HepG2 (cell line): ENCODE data around the gene MYO18A. TPM values are rescaled to one million over a fixed set of nuclear protein-coding genes. Genes with fewer than 3 reads are reported as not detected.

Source experiments
- BRCA1 ChIP-seq: sonication (generic); formaldehyde crosslinking; IDR thresholded peaks from 2 replicates; pipeline ENCODE4 v1.4.0; 2020; ENCODE audit warnings: missing genetic modification reagents
- CHD2 ChIP-seq: IDR thresholded peaks from 2 replicates; pipeline ENCODE4 v1.6.1; 2011; ENCODE audit warnings: low read depth, low read length, improper control_type of control experiment
- FOXC1 ChIP-seq: sonication (generic); formaldehyde crosslinking; IDR thresholded peaks from 2 replicates; pipeline ENCODE4 v1.8.0; 2022; ENCODE audit warnings: mild to moderate bottlenecking, missing genetic modification reagents, borderline replicate concordance
- HIVEP1 ChIP-seq: sonication (generic); formaldehyde crosslinking; IDR thresholded peaks from 2 replicates; pipeline ENCODE4 v1.4.0; 2020; ENCODE audit warnings: mild to moderate bottlenecking, missing genetic modification reagents
- HMGA1 ChIP-seq: sonication (generic); formaldehyde crosslinking; conservative IDR thresholded peaks from 2 replicates; pipeline ENCODE4 v1.4.0; 2020; ENCODE audit warnings: missing genetic modification reagents
- KDM2A ChIP-seq: sonication (generic); formaldehyde crosslinking; IDR thresholded peaks from 2 replicates; pipeline ENCODE4 v1.4.0; 2020; ENCODE audit warnings: low read depth, missing genetic modification reagents, borderline replicate concordance
- KLF6 ChIP-seq: IDR thresholded peaks from 2 replicates; pipeline ENCODE4 v1.8.0; 2016; ENCODE audit warnings: missing biosample characterization, missing genetic modification reagents
- RAD51 ChIP-seq: fragments of 450-650 bp; IDR thresholded peaks from 2 replicates; pipeline ENCODE4 v1.6.1; 2016; ENCODE audit warnings: borderline replicate concordance
- U2AF2 ChIP-seq: fragments of 200-400 bp; formaldehyde crosslinking; IDR thresholded peaks from 2 replicates; pipeline ENCODE4 v1.6.1; 2017; ENCODE audit warnings: low read depth, mild to moderate bottlenecking, low read length
- ZBTB42 ChIP-seq: sonication (generic); formaldehyde crosslinking; IDR thresholded peaks from 2 replicates; pipeline ENCODE4 v1.5.0; 2020; ENCODE audit warnings: mild to moderate bottlenecking, missing genetic modification reagents
- ZNF367 ChIP-seq: sonication (generic); formaldehyde crosslinking; IDR thresholded peaks from 2 replicates; pipeline ENCODE4 v1.4.0; 2020; ENCODE audit warnings: missing genetic modification reagents, borderline replicate concordance
- ZNF496 ChIP-seq: sonication (generic); formaldehyde crosslinking; IDR thresholded peaks from 2 replicates; pipeline ENCODE4 v1.8.1; 2023; ENCODE audit warnings: mild to moderate bottlenecking, moderate library complexity, missing genetic modification reagents; ENCODE audit not compliant: insufficient replicate concordance
- ZNF552 ChIP-seq: sonication (generic); formaldehyde crosslinking; IDR thresholded peaks from 2 replicates; pipeline ENCODE4 v1.9.0; 2022; ENCODE audit warnings: missing genetic modification reagents, mild to moderate bottlenecking, borderline replicate concordance
- ZNF607 ChIP-seq: sonication (generic); formaldehyde crosslinking; IDR thresholded peaks from 2 replicates; pipeline ENCODE4 v1.5.1; 2020; ENCODE audit warnings: missing genetic modification reagents, mild to moderate bottlenecking, borderline replicate concordance
- ZNF616 ChIP-seq: sonication (generic); formaldehyde crosslinking; IDR thresholded peaks from 2 replicates; pipeline ENCODE4 v1.5.0; 2020; ENCODE audit warnings: low read depth, mild to moderate bottlenecking, missing genetic modification reagents
- polyA plus RNA-seq, 8 experiments: library from polyadenylated mRNA; depleted of rRNA in 3 of 8; stranded (reverse) in 7 of 8; unstranded in 1 of 8; fragments of >200 nt; fragmentation: Illumina TruSeq in 4 of 8; extraction: Trizol in 4 of 8; gene quantifications; 2 replicates each; pipeline versions ENCODE4 v1.2.1 to v1.2.3, GENCODE V29; 2011 to 2016; ENCODE audit warnings: low read depth in 4 of 8, missing spikeins in 1 of 8, mixed read lengths in 1 of 8; ENCODE audit not compliant: insufficient read depth in 1 of 8
- total RNA-seq, 5 experiments: library from RNA; depleted of rRNA; stranded (reverse); fragments of >200 nt; fragmentation: Illumina TruSeq; extraction: Trizol; gene quantifications; 2 replicates each; pipeline ENCODE4 v1.2.3, GENCODE V29; 2016; ENCODE audit warnings: low read depth in 1 of 5
- TF ChIP-seq, protein P1 (sequence below): sonication (generic); formaldehyde crosslinking; IDR thresholded peaks from 2 replicates; pipeline ENCODE4 v1.4.0; 2020; ENCODE audit warnings: missing genetic modification reagents, borderline replicate concordance
- TF ChIP-seq, protein P2 (sequence below): sonication (generic); formaldehyde crosslinking; IDR thresholded peaks from 2 replicates; pipeline ENCODE4 v1.4.0; 2020; ENCODE audit warnings: missing genetic modification reagents, mild to moderate bottlenecking, borderline replicate concordance
- TF ChIP-seq, protein P3 (sequence below): sonication (generic); formaldehyde crosslinking; IDR thresholded peaks from 2 replicates; pipeline ENCODE4 v1.5.1; 2020; ENCODE audit warnings: mild to moderate bottlenecking, missing genetic modification reagents, borderline replicate concordance
- TF ChIP-seq, protein P4 (sequence below): sonication (generic); formaldehyde crosslinking; IDR thresholded peaks from 2 replicates; pipeline ENCODE4 v1.4.0; 2020; ENCODE audit warnings: low read depth, mild to moderate bottlenecking, missing genetic modification reagents

The MYO18A gene
- total and polyA plus RNA-seq, 2 of the 13 experiments (the other 11 are each of a cell fraction or from before 2014, with no cell fraction given) = 16.8 to 24.8 TPM

DNA sequence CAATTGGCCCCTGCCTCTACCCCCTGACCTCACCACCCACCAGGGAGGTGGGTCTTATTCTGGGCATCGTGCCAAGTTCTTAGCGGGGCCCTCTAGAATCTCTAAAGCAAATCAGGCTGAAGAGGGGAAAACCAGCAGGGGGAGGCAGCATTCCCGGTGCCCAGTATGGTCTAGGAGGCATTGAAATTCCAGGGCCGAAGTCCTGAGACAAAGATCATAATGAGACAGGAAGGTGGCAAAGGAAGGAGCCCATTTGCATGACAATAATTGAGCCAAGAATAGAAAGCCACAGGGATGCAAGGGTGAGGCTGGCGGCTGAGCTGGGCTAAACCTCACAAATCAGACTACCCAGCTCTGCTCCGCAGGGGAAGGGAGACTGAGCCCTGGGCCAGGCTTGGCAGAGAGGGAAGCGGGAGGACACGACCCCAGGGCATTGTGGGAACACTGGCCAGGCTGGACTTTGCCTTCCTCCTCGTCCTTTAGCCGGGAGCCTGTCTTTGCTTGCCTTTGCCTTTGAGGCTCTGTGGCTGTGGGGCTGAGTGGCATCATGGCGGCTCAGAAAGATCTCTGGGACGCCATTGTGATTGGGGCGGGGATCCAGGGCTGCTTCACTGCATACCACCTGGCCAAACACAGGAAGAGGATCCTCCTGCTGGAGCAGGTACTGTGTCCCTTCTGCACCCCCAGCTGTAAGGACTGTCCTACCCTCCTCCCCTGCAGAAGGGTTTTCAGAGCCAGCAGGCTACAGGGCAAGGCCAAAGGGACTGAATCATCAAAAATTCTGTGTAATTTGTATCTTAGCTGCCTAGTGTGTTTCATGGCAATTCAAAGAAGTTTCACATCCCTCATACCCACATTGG lies 137.3 kb downstream of the MYO18A start, which contains the start of gene PIPOX (continued):
- TF ChIP-seq, protein P1, sequence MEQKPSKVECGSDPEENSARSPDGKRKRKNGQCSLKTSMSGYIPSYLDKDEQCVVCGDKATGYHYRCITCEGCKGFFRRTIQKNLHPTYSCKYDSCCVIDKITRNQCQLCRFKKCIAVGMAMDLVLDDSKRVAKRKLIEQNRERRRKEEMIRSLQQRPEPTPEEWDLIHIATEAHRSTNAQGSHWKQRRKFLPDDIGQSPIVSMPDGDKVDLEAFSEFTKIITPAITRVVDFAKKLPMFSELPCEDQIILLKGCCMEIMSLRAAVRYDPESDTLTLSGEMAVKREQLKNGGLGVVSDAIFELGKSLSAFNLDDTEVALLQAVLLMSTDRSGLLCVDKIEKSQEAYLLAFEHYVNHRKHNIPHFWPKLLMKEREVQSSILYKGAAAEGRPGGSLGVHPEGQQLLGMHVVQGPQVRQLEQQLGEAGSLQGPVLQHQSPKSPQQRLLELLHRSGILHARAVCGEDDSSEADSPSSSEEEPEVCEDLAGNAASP (CRISPR knock-in tag) = peak; percentile 81
- TF ChIP-seq, protein P2, sequence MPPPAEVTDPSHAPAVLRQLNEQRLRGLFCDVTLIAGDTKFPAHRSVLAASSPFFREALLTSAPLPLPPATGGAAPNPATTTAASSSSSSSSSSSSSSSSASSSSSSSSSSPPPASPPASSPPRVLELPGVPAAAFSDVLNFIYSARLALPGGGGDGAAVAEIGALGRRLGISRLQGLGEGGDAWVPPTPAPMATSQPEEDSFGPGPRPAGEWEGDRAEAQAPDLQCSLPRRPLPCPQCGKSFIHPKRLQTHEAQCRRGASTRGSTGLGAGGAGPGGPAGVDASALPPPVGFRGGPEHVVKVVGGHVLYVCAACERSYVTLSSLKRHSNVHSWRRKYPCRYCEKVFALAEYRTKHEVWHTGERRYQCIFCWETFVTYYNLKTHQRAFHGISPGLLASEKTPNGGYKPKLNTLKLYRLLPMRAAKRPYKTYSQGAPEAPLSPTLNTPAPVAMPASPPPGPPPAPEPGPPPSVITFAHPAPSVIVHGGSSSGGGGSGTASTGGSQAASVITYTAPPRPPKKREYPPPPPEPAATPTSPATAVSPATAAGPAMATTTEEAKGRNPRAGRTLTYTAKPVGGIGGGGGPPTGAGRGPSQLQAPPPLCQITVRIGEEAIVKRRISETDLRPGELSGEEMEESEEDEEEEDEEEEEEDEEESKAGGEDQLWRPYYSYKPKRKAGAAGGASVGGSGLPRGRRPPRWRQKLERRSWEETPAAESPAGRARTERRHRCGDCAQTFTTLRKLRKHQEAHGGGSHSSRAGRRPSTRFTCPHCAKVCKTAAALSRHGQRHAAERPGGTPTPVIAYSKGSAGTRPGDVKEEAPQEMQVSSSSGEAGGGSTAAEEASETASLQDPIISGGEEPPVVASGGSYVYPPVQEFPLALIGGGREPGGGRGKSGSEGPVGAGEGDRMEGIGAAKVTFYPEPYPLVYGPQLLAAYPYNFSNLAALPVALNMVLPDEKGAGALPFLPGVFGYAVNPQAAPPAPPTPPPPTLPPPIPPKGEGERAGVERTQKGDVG (CRISPR knock-in tag) = peak; percentile 41; the same call in 1 of the 2 replicates
- TF ChIP-seq ZNF616 (CRISPR knock-in tag) (no peak; the same call in 1 of the 2 replicates), FOXC1 (CRISPR knock-in tag) (peak; percentile 45; the same call in 1 of the 2 replicates), CHD2 (no peak), KLF6 (CRISPR knock-in tag) (0 out of 2 replicates have a peak, but pooled peaks have one; percentile 68), ZNF607 (CRISPR knock-in tag) (no peak), U2AF2 (no peak), RAD51 (no peak), HMGA1 (CRISPR knock-in tag) (no peak), ZNF552 (CRISPR knock-in tag) (no peak), HIVEP1 (CRISPR knock-in tag) (no peak; the same call in 1 of the 2 replicates), ZNF367 (CRISPR knock-in tag) (no peak), ZBTB42 (CRISPR knock-in tag) (no peak), BRCA1 (CRISPR knock-in tag) (no peak), ZNF496 (CRISPR knock-in tag) (no peak), KDM2A (CRISPR knock-in tag) (peak; percentile 61; the same call in 1 of the 2 replicates)
- TF ChIP-seq, protein P3, sequence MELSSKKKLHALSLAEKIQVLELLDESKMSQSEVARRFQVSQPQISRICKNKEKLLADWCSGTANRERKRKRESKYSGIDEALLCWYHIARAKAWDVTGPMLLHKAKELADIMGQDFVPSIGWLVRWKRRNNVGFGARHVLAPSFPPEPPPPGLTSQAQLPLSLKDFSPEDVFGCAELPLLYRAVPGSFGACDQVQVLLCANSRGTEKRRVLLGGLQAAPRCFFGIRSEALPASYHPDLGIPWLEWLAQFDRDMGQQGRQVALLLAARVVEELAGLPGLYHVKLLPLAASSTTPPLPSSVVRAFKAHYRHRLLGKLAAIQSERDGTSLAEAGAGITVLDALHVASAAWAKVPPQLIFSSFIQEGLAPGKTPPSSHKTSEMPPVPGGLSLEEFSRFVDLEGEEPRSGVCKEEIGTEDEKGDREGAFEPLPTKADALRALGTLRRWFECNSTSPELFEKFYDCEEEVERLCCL (CRISPR knock-in tag) = 0 out of 2 replicates have a peak, but pooled peaks have one; percentile 35
- TF ChIP-seq, protein P4, sequence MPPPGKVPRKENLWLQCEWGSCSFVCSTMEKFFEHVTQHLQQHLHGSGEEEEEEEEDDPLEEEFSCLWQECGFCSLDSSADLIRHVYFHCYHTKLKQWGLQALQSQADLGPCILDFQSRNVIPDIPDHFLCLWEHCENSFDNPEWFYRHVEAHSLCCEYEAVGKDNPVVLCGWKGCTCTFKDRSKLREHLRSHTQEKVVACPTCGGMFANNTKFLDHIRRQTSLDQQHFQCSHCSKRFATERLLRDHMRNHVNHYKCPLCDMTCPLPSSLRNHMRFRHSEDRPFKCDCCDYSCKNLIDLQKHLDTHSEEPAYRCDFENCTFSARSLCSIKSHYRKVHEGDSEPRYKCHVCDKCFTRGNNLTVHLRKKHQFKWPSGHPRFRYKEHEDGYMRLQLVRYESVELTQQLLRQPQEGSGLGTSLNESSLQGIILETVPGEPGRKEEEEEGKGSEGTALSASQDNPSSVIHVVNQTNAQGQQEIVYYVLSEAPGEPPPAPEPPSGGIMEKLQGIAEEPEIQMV (CRISPR knock-in tag) = 0 out of 2 replicates have a peak, but pooled peaks have one; percentile 30
